Fibroblast of peridontal ligament (primary cell): ENCODE measurements around the gene PRR23E.

Experiments used
- DNase-seq: peaks from one replicate; pipeline ENCODE4 v3.0.0-alpha.2; 2010; ENCODE audit errors: extremely low read depth

Gene PRR23E

GRCh38 chr3:127183931-127184869 is 8.7 kb upstream of the PRR23E start:
- DNase-seq = no peak

DNA sequence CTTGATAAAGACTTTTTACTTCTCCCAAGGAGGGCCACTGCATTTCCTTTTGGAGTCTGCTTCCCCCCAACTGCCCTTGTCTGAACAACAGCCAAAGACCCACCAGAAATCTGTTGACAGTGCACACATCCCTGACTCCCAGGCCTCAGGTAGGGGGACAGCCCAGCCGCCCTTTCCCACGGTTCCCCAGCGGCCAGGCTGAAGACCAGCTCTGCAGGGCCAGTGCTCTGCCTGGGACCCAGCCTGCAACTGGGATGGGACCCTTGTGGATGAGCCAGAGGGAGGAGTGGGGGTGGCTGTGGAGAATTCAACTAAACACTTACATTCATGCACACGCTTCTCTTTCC is 8.1 kb upstream of the PRR23E start:
- DNase-seq = no peak

GRCh38 chr3:127185268-127185667 is 7.7 kb upstream of the PRR23E start:
- DNase-seq = no peak

DNA sequence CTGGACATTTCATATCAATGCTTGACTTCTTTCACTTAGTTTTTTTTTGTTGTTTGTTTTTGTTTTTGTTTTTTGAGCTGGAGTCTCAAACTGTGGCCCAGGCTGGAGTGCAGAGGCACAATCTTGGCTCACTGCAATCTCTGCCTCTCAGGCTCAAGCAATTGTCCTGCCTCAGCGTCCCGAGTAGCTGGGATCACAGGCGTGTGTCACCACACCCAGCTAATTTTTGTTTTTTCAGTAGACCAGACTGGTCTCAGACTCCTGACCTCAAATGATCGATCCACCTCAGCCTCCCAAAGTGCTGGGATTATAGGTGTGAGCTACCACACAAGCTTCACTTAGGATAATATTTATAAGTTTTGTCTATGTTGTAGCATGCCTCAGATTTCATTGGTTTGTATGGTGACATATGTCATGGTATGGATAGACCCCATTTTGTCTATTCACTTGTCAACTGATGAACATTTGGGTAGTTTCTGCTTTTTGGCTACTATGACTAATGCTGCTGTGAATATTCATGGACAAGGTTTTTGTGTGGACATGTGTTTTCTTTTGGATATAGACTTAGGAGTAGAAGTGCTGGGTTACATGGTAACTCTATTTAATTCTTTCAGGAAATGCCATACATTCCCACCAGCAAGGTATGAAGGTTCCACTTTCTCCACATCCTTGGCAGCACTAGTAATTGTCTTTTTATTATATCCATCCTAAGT is 6.8 kb upstream of the PRR23E start:
- no peak for DNase-seq

GRCh38 chr3:127187316-127187715 is 5.6 kb upstream of the PRR23E start:
- no peak for DNase-seq

GRCh38 chr3:127193341-127193740 is 410 bp downstream of the PRR23E start:
- DNase-seq = no peak

DNA sequence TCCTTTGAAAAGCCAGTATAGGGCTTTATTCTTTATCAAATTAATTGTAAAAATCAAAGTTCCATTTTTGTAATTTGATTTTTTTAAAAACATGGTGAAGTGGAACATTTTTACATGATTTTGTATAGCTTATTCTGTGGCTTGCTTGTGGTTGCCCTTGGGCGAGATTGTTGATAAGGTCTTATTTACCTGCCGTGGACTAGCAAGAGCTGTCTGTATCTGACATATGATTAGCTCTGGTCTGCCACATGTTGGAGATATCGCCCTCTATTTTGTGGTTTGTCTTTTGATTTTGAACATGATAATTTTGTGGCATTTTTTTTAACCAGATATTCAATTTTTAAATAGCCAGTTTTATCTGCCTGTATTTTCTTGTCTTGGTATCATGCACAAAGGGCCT is 844 bp downstream of the PRR23E start:
- no peak for DNase-seq

DNA sequence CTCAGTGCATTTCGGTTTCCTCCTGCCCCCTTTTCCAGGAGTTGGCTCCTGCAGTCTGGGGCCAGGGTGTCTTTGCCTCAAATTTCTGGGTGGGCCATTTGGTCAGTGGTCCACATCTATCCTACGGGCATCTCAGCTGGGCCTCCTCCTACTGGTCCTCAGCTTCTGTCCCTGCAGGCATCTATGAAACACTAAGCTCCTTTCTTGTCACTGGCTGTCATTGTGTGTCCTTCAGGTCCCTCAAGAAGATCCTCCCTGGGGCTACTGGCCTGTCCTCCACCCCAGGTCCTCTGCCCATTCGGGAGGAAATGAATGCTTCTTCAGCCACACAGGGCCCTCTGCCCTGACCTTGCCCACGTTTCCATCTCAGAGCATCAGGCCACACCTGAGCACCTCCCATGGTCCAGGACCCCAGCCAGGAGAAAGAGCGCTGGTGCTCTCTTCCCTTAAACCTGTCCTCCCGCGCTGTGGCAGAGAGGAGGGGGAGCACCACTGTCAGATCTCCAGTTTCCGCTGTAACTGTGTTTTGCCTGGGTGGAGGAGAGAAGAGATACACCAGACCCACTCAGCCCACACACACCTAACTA is 1.8 kb downstream of the PRR23E start:
- DNase-seq = no peak

- no peak for DNase-seq
Observed at GRCh38 chr3:127195417-127195816, 2.5 kb downstream of the PRR23E start.

DNA sequence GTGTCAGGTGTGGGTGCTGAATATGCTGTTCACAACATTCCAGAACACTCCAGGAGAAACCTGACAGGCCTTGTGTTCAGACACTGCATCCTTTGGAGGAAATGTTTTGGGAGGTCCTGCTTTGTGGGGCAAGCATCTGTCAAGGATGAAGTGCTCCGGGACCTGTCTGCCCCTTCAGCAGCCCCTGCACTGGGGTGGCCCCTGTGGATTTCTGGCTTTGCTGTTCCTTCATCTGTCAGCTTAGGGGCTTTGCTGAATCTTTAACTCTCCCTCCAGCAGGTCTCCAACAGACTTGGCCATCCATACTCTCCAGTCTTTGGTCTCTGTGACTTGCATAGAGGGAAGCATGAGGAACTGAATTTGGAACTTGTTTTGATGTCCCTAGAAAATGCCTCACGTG is 3.1 kb downstream of the PRR23E start:
- no peak for DNase-seq

DNA sequence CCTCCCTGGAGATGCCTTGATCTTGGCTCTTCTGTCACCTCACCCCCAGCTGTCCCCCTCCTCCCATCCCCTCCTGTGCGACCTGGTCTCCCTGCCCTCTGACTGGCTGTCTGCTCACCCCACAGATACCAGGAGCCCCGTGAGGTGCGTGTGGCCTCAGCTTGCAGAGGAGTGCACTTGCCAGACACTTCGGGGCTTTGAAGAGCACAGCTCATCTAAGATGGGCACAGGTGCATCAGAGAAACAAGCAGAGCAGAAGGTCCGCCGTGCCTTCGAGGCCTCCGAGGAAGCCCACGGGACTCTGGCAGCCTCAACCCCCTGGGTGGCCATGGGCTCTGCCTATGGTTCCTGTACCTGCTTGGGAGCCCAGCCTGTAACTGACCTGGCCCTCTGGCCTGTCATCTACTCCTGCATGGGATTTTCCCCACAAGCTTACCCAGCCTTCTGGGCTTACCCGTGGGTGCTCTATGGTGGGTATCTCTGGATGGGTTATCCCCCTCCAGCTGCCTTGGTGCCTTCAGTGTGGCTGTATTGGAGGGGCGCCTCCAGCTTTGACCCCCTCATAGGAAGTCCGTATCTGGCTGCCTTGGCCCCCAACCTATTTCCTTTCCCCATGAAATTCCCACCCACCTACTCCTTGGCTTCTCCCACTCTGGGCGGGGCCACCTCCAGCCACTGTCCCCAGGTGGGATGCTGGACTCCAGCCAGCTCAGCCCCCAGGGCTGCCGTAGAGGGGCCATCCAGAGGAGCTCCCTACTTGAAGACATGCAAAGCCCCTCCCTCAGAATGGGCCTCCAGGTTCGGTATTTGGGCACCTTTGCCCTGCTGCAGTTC is 3.8 kb downstream of the PRR23E start:
- DNase-seq = no peak

DNA sequence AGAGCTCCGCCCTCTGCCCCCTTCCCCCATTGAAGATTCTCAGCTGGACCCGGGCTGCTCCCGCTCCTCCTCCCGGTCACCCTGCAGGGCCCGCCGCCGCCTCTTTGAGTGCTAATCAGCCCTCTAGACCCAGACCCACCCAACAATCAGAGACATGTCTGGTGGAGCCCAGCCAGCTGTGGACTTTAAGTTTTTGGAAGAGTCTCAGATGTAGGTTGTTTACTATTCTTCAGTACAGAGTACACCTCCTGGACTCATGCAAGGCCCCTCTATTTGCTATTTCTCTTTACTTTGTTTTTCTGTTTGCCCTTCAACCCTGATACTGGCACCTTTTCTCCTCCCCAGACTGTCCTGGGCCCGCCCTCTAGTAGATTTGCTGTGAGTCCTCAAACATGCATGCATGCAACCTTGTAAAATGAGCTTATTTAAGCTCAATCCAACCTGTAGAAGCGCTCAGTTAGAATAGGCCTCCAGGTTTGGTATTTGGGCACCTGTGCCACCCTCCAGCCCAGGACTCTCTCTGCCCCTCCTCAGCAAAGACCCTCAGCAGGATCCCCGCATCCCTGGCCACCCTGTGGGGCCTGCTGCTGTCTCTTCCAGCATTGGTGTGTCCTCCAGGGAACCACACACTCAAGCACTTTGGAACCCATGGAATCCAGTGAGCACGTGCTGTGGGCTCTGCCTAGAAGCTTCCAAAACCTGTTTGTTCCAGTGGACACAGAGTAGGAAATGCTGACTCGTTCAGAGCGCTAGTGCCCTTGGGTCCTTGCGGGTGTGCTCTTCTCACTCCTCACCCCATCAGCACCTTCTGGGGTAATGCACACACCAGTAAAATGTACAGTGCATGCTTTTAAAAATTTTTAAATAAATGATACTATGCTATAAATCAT is 4.6 kb downstream of the PRR23E start:
- DNase-seq = no peak

DNA sequence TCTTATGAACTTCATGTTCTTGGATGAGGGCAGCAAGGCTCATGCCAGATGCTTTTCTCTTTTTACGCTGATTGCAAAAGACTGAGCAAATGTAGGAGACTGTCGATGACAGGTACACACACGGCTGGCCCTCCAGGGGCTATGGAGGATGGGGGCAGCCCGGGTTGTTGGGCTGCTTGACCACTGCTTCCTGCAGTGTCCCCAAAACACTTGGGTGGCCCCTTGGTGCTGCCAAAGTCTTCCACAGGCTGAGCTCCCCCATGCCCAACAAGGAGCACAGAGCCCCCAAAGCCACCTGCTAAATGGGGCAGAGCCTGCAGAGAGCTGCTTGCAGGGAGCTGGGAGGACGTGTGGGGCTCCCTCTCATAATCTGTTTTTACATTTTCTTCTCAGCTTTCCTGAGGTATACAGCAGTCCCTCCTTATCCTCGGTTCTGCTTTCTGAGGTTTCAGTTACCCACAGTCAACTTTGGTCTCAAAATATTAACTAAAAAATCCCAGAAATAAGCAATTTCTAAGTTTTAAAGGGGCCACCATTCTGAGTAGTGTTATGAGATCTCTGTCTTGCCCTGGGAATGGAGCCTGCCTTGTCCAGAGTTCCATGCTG is 7.3 kb downstream of the PRR23E start:
- DNase-seq = no peak

GRCh38 chr3:127203024-127203423 is 10.1 kb downstream of the PRR23E start:
- no peak for DNase-seq

- no peak for DNase-seq
Observed at GRCh38 chr3:127204841-127205582, 12.1 kb downstream of the PRR23E start.

- no peak for DNase-seq
Observed at GRCh38 chr3:127206154-127206553, 13.2 kb downstream of the PRR23E start.

DNA sequence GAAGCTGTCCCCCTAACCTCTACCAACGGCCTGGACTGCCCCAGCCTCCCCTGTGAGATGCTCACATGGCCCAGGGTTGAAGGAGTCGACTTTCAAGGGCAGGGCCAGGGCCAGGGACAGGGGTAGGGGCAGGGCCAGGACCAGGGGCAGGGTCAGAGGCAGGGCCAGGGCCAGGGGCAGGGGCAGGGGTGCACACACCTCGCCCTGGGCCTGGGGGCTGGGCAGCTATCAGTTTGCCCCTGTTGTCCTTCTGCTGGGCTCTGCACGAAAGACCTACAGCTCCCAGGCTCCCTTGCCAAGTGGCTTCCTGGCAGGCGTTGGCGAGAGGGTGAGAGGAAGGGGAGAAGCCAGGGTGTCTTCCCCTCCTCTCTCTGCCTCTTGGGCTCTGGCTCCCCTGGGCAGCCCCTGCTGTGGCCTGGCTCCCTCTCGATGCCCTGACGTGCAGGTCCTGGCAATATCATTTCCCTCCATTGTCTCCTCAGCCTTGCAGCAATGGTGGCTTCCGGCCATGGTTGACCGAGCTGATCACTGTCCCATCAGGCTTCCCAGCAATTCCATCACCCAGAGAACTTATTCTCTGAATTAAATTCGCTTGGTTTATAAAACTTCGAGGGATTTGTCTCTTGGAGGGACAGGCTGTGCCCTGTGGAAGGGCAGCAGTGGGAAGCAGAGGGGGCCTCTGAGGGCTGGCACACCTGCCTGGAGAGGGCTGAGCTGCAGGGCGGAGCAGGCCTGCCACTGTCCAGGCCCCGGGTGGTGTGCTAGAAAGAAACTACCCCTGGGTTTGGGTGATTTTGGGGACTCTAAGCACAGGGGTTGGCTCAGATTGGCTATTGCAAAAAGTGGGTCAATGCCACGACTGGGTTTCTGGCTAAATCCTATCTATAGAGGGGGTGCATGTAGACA is 13.9 kb downstream of the PRR23E start:
- no peak for DNase-seq

- no peak for DNase-seq
Observed at GRCh38 chr3:127207727-127208482, 15.0 kb downstream of the PRR23E start.
